ENCODE results near the gene TUBGCP6.

Gene TUBGCP6

GRCh38 chr22:50260434-50260800 lies 15.6 kb upstream of the TUBGCP6 start:
- H3K4me1 ChIP-seq (ENCODE audit: insufficient read depth, low read length) = no peaks in the 10 kb centered on the region
- no peaks in the 10 kb centered on the region for H3K36me3 ChIP-seq (ENCODE audit: insufficient read depth, low read length)
- no peaks in the 10 kb centered on the region for H3K9me3 ChIP-seq (ENCODE audit: low read length)
- peaks cover 11 to 48% of the 10 kb centered on the region in 2 donors for H3K27me3 ChIP-seq (ENCODE audit: control insufficient read depth in 1 of 2, insufficient read depth in 2 of 2, low read length in 2 of 2)
- H3K9ac ChIP-seq (ENCODE audit: low read length) = no peak overlapping the region
- H3K27ac ChIP-seq (ENCODE audit: low read depth, low read length) = no peak overlapping the region
- no peak overlapping the region for H3K4me3 ChIP-seq (ENCODE audit: low read depth in 1 of 2, low read length in 2 of 2)

GRCh38 chr22:50259302-50259701 lies 14.5 kb upstream of the TUBGCP6 start:
- no peaks in the 10 kb centered on the region for H3K4me1 ChIP-seq (ENCODE audit: insufficient read depth, low read length)
- H3K27ac ChIP-seq (ENCODE audit: low read depth, low read length) = no peak overlapping the region
- H3K36me3 ChIP-seq (ENCODE audit: insufficient read depth, low read length) = no peaks in the 10 kb centered on the region
- H3K9ac ChIP-seq (ENCODE audit: low read length) = no peak overlapping the region
- no peaks in the 10 kb centered on the region for H3K9me3 ChIP-seq (ENCODE audit: low read length)
- H3K4me3 ChIP-seq (ENCODE audit: low read depth in 1 of 2, low read length in 2 of 2) = no peak overlapping the region
- H3K27me3 ChIP-seq (ENCODE audit: control insufficient read depth in 1 of 2, insufficient read depth in 2 of 2, low read length in 2 of 2) = peaks cover 11 to 47% of the 10 kb centered on the region in 2 donors

GRCh38 chr22:50258361-50259292 lies 13.8 kb upstream of the TUBGCP6 start:
- Histone ChIP-seq H3K4me3 (ENCODE audit: low read depth in 1 of 2, low read length in 2 of 2) (no peak overlapping the region), H3K4me1 (ENCODE audit: insufficient read depth, low read length) (no peaks in the 10 kb centered on the region), H3K27me3 (ENCODE audit: control insufficient read depth in 1 of 2, insufficient read depth in 2 of 2, low read length in 2 of 2) (peaks cover 10 to 47% of the 10 kb centered on the region in 2 donors), H3K9me3 (ENCODE audit: low read length) (no peaks in the 10 kb centered on the region), H3K27ac (ENCODE audit: low read depth, low read length) (no peak overlapping the region), H3K9ac (ENCODE audit: low read length) (no peak overlapping the region), H3K36me3 (ENCODE audit: insufficient read depth, low read length) (no peaks in the 10 kb centered on the region)

- Histone ChIP-seq H3K4me1 (ENCODE audit: insufficient read depth, low read length) (no peaks in the 10 kb centered on the region), H3K27me3 (ENCODE audit: control insufficient read depth in 1 of 2, insufficient read depth in 2 of 2, low read length in 2 of 2) (peaks cover 1 to 39% of the 10 kb centered on the region in 2 donors), H3K27ac (ENCODE audit: low read depth, low read length) (no peak overlapping the region), H3K9ac (ENCODE audit: low read length) (no peak overlapping the region), H3K4me3 (ENCODE audit: low read depth in 1 of 2, low read length in 2 of 2) (no peak overlapping the region), H3K36me3 (ENCODE audit: insufficient read depth, low read length) (no peaks in the 10 kb centered on the region), H3K9me3 (ENCODE audit: low read length) (no peaks in the 10 kb centered on the region)
These were observed 12.9 kb upstream of the TUBGCP6 start for GRCh38 chr22:50257451-50258360.

- Histone ChIP-seq H3K9ac (ENCODE audit: low read length) (no peak overlapping the region), H3K9me3 (ENCODE audit: low read length) (no peaks in the 10 kb centered on the region), H3K27me3 (ENCODE audit: control insufficient read depth in 1 of 2, insufficient read depth in 2 of 2, low read length in 2 of 2) (peaks cover 0 to 32% of the 10 kb centered on the region in 2 donors)
These were observed 12.2 kb upstream of the TUBGCP6 start for GRCh38 chr22:50257041-50257440.

GRCh38 chr22:50256258-50256862 lies 11.5 kb upstream of the TUBGCP6 start:
- no peak overlapping the region for H3K4me3 ChIP-seq (ENCODE audit: low read depth in 1 of 2, low read length in 2 of 2)
- no peak overlapping the region for H3K27ac ChIP-seq (ENCODE audit: low read depth, low read length)
- H3K27me3 ChIP-seq (ENCODE audit: control insufficient read depth in 1 of 2, insufficient read depth in 2 of 2, low read length in 2 of 2) = peaks cover 0 to 30% of the 10 kb centered on the region in 2 donors
- no peaks in the 10 kb centered on the region for H3K9me3 ChIP-seq (ENCODE audit: low read length)
- H3K4me1 ChIP-seq (ENCODE audit: insufficient read depth, low read length) = no peaks in the 10 kb centered on the region
- H3K36me3 ChIP-seq (ENCODE audit: insufficient read depth, low read length) = no peaks in the 10 kb centered on the region
- no peak overlapping the region for H3K9ac ChIP-seq (ENCODE audit: low read length)

More at GRCh38 chr22:50257041-50257440, 12.2 kb upstream of the TUBGCP6 start:
- H3K36me3 ChIP-seq (ENCODE audit: insufficient read depth, low read length) = no peaks in the 10 kb centered on the region
- no peaks in the 10 kb centered on the region for H3K4me1 ChIP-seq (ENCODE audit: insufficient read depth, low read length)
- no peak overlapping the region for H3K4me3 ChIP-seq (ENCODE audit: low read depth in 1 of 2, low read length in 2 of 2)
- no peak overlapping the region for H3K27ac ChIP-seq (ENCODE audit: low read depth, low read length)

GRCh38 chr22:50255607-50256006 lies 10.8 kb upstream of the TUBGCP6 start:
- Histone ChIP-seq H3K4me1 (ENCODE audit: insufficient read depth, low read length) (peaks cover under 1% of the 10 kb centered on the region), H3K27ac (ENCODE audit: low read depth, low read length) (no peak overlapping the region), H3K4me3 (ENCODE audit: low read depth in 1 of 2, low read length in 2 of 2) (no peak overlapping the region), H3K27me3 (ENCODE audit: control insufficient read depth in 1 of 2, insufficient read depth in 2 of 2, low read length in 2 of 2) (peaks cover 0 to 26% of the 10 kb centered on the region in 2 donors), H3K9ac (ENCODE audit: low read length) (no peak overlapping the region), H3K36me3 (ENCODE audit: insufficient read depth, low read length) (no peaks in the 10 kb centered on the region), H3K9me3 (ENCODE audit: low read length) (no peaks in the 10 kb centered on the region)

GRCh38 chr22:50255099-50255498 lies 10.3 kb upstream of the TUBGCP6 start:
- peaks cover 6% of the 10 kb centered on the region for H3K4me1 ChIP-seq (ENCODE audit: insufficient read depth, low read length)
- no peaks in the 10 kb centered on the region for H3K9me3 ChIP-seq (ENCODE audit: low read length)
- no peak overlapping the region for H3K4me3 ChIP-seq (ENCODE audit: low read depth in 1 of 2, low read length in 2 of 2)
- H3K9ac ChIP-seq (ENCODE audit: low read length) = no peak overlapping the region
- H3K36me3 ChIP-seq (ENCODE audit: insufficient read depth, low read length) = no peaks in the 10 kb centered on the region
- peaks cover 0 to 20% of the 10 kb centered on the region in 2 donors for H3K27me3 ChIP-seq (ENCODE audit: control insufficient read depth in 1 of 2, insufficient read depth in 2 of 2, low read length in 2 of 2)
- no peak overlapping the region for H3K27ac ChIP-seq (ENCODE audit: low read depth, low read length)

GRCh38 chr22:50253941-50254340 lies 9.1 kb upstream of the TUBGCP6 start:
- Histone ChIP-seq H3K27ac (ENCODE audit: low read depth, low read length) (no peak overlapping the region), H3K4me1 (ENCODE audit: insufficient read depth, low read length) (peaks cover 14% of the 10 kb centered on the region), H3K27me3 (ENCODE audit: control insufficient read depth in 1 of 2, insufficient read depth in 2 of 2, low read length in 2 of 2) (peaks cover 0 to 14% of the 10 kb centered on the region in 2 donors)

GRCh38 chr22:50253046-50253915 lies 8.5 kb upstream of the TUBGCP6 start:
- H3K4me3 ChIP-seq (ENCODE audit: low read depth in 1 of 2, low read length in 2 of 2) = no peak overlapping the region
- H3K27ac ChIP-seq (ENCODE audit: low read depth, low read length) = no peak overlapping the region
- peaks cover 14% of the 10 kb centered on the region for H3K4me1 ChIP-seq (ENCODE audit: insufficient read depth, low read length)
- H3K27me3 ChIP-seq (ENCODE audit: control insufficient read depth in 1 of 2, insufficient read depth in 2 of 2, low read length in 2 of 2) = peaks cover 0 to 14% of the 10 kb centered on the region in 2 donors
- no peak overlapping the region for H3K9ac ChIP-seq (ENCODE audit: low read length)
- H3K9me3 ChIP-seq (ENCODE audit: low read length) = no peaks in the 10 kb centered on the region
- no peaks in the 10 kb centered on the region for H3K36me3 ChIP-seq (ENCODE audit: insufficient read depth, low read length)

More at GRCh38 chr22:50253941-50254340, 9.1 kb upstream of the TUBGCP6 start:
- Histone ChIP-seq H3K36me3 (ENCODE audit: insufficient read depth, low read length) (no peaks in the 10 kb centered on the region), H3K9me3 (ENCODE audit: low read length) (no peaks in the 10 kb centered on the region), H3K4me3 (ENCODE audit: low read depth in 1 of 2, low read length in 2 of 2) (no peak overlapping the region), H3K9ac (ENCODE audit: low read length) (no peak overlapping the region)
